ENCODE data around the gene DAPK3.

GRCh38 chr19:3984908-3985642, 14.2 kb upstream of the DAPK3 start, which contains the start of gene EEF2:
- TF ChIP-seq CTCF (IDR thresholded peaks at IDR 0.05) (no peak), POLR2A (IDR thresholded peaks at IDR 0.05) (peak; percentile 95 to 99)
